ENCODE measurements around the gene GGTLC2.

DNA sequence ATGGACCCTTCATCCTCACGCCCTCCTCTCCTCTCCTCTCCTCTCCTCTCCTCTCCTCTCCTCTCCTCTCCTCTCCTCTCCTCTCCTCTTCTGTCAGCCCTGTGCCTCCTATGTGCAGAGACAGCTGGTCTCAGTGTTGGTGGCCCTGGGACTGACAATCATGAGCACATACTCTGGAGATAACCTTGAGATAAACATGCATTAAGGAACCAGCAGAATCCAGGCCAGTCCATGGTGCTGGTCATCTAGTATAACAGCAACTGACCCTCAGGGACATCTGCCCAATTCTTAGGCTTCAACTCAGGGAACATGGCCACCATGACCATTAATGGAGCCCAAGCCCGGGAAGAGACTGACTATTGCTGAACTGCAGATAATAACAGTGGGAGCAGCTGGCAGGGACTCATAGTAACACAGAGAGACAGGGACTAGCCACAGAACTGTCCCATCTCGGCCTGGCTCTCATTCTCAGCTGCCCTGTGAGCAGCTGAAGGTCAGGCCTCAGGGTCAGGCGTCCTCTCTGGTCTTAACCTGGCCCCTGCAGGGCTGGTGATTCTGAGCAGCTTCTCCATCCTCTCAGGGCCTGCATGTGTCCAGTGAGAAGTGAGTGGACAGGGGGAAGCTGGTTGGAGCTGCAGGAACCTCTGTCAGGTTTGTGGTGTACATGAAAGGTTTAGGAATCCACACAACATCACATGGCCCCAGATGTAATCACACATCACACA is 45.4 kb downstream of the GGTLC2 start:
- TF ChIP-seq, protein P1, sequence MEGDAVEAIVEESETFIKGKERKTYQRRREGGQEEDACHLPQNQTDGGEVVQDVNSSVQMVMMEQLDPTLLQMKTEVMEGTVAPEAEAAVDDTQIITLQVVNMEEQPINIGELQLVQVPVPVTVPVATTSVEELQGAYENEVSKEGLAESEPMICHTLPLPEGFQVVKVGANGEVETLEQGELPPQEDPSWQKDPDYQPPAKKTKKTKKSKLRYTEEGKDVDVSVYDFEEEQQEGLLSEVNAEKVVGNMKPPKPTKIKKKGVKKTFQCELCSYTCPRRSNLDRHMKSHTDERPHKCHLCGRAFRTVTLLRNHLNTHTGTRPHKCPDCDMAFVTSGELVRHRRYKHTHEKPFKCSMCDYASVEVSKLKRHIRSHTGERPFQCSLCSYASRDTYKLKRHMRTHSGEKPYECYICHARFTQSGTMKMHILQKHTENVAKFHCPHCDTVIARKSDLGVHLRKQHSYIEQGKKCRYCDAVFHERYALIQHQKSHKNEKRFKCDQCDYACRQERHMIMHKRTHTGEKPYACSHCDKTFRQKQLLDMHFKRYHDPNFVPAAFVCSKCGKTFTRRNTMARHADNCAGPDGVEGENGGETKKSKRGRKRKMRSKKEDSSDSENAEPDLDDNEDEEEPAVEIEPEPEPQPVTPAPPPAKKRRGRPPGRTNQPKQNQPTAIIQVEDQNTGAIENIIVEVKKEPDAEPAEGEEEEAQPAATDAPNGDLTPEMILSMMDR (IDR thresholded peaks at IDR 0.05), result no peak
- TF ChIP-seq SIN3A (IDR thresholded peaks at IDR 0.05; ENCODE audit: borderline replicate concordance, insufficient read depth, low read depth, low read length) (no peak), POLR2AphosphoS5 (IDR thresholded peaks at IDR 0.05; ENCODE audit: low read depth, low read length) (no peak)

All from Panc1 (cell line).